ENCODE data around the gene PGD.
A peak's percentile ranks its signal among the peaks of the same experiment; 100 is the strongest.

PGD gene

GRCh38 chr1:10384219-10384618, 14.6 kb upstream of the PGD start:
- Histone ChIP-seq H3K36me3 (ENCODE audit: control insufficient read depth in 4 of 4, insufficient read depth in 4 of 4, low read length in 3 of 4) (peaks cover under 1 to 2% (median 1%) of the 10 kb centered on the region in 4 experiments), H3K27ac (ENCODE audit: insufficient read depth in 1 of 2, low read depth in 1 of 2, low read length in 2 of 2, poor library complexity in 1 of 2, severe bottlenecking in 2 of 2) (no peak overlapping the region)

GRCh38 chr1:10386761-10387676, 11.8 kb upstream of the PGD start:
- Histone ChIP-seq H3K4me1 (ENCODE audit: control extremely low read depth in 1 of 4, control insufficient read depth in 4 of 4, insufficient read depth in 4 of 4, low read length in 3 of 4) (peaks cover 5 to 37% (median 16%) of the 10 kb centered on the region in 4 experiments), H3K27ac (ENCODE audit: insufficient read depth in 1 of 2, low read depth in 1 of 2, low read length in 2 of 2, poor library complexity in 1 of 2, severe bottlenecking in 2 of 2) (peak overlapping the region in 1 of 2 experiments; percentile 35), H3K27me3 (replicated peaks in 2 of 5; ENCODE audit: control insufficient read depth in 4 of 5, insufficient read depth in 5 of 5, low read length in 4 of 5) (no peaks in the 10 kb centered on the region), H3K9me3 (ENCODE audit: control extremely low read depth in 1 of 5, control insufficient read depth in 4 of 5, insufficient read depth in 2 of 5, low read depth in 1 of 5, low read length in 4 of 5) (no peaks in the 10 kb centered on the region), H3K36me3 (ENCODE audit: control insufficient read depth in 4 of 4, insufficient read depth in 4 of 4, low read length in 3 of 4) (no peaks in the 10 kb centered on the region), H3K4me3 (ENCODE audit: control insufficient read depth in 1 of 7, extremely low read depth in 1 of 7, insufficient read depth in 4 of 7, low read depth in 2 of 7, low read length in 6 of 7) (peak overlapping the region in 1 of 7 experiments; percentile 42)
- ChIA-PET CTCF (interaction anchor here (0.7 to 5.4 kb wide), 9 partner anchors 9 to 108 kb away, joined by 3 to 56 read pairs (median 5); partner anchors contain the start of genes CENPS and PGD), POLR2A (interaction anchor here (0.6 to 2.3 kb wide), 3 partner anchors 10 to 842 kb away, joined by 5 to 22 read pairs (median 7); partner anchors contain the start of gene PGD)
- DNase-seq = no peak
- 100% methylated on average over 8 of the region's 12 CpGs for WGBS (ENCODE audit: insufficient coverage)

More at GRCh38 chr1:10384219-10384618, 14.6 kb upstream of the PGD start:
- H3K9me3 ChIP-seq (ENCODE audit: control extremely low read depth in 1 of 5, control insufficient read depth in 4 of 5, insufficient read depth in 2 of 5, low read depth in 1 of 5, low read length in 4 of 5) = no peaks in the 10 kb centered on the region
- POLR2A ChIA-PET = no interaction called here
- no peaks in the 10 kb centered on the region for H3K27me3 ChIP-seq (replicated peaks in 2 of 5; ENCODE audit: control insufficient read depth in 4 of 5, insufficient read depth in 5 of 5, low read length in 4 of 5)
- no peak overlapping the region for H3K4me3 ChIP-seq (ENCODE audit: control insufficient read depth in 1 of 7, extremely low read depth in 1 of 7, insufficient read depth in 4 of 7, low read depth in 2 of 7, low read length in 6 of 7)
- H3K4me1 ChIP-seq (ENCODE audit: control extremely low read depth in 1 of 4, control insufficient read depth in 4 of 4, insufficient read depth in 4 of 4, low read length in 3 of 4) = peaks cover 5 to 30% (median 16%) of the 10 kb centered on the region in 4 experiments
- CTCF ChIA-PET = interaction anchor here (1.0 to 5.4 kb wide), 2 partner anchors 16 to 31 kb away, joined by 4 to 56 read pairs; partner anchors contain the start of gene PGD
- DNase-seq = no peak
- WGBS (ENCODE audit: insufficient coverage) = 96% methylated on average over 7 of the region's 8 CpGs

GRCh38 chr1:10387677-10388386, 11.0 kb upstream of the PGD start:
- Histone ChIP-seq H3K27ac (ENCODE audit: insufficient read depth in 1 of 2, low read depth in 1 of 2, low read length in 2 of 2, poor library complexity in 1 of 2, severe bottlenecking in 2 of 2) (peak overlapping the region in 1 of 2 experiments; percentile 35), H3K4me3 (ENCODE audit: control insufficient read depth in 1 of 7, extremely low read depth in 1 of 7, insufficient read depth in 4 of 7, low read depth in 2 of 7, low read length in 6 of 7) (peak overlapping the region in 3 of 7 experiments; percentile 24 to 48 (median 42)), H3K27me3 (replicated peaks in 2 of 5; ENCODE audit: control insufficient read depth in 4 of 5, insufficient read depth in 5 of 5, low read length in 4 of 5) (no peaks in the 10 kb centered on the region), H3K36me3 (ENCODE audit: control insufficient read depth in 4 of 4, insufficient read depth in 4 of 4, low read length in 3 of 4) (no peaks in the 10 kb centered on the region), H3K4me1 (ENCODE audit: control extremely low read depth in 1 of 4, control insufficient read depth in 4 of 4, insufficient read depth in 4 of 4, low read length in 3 of 4) (peaks cover 5 to 37% (median 16%) of the 10 kb centered on the region in 4 experiments), H3K9me3 (ENCODE audit: control extremely low read depth in 1 of 5, control insufficient read depth in 4 of 5, insufficient read depth in 2 of 5, low read depth in 1 of 5, low read length in 4 of 5) (no peaks in the 10 kb centered on the region)
- peak; percentile 68 to 93 (median 92) for DNase-seq
- CTCF ChIA-PET = interaction anchor here (0.7 to 5.4 kb wide), 8 partner anchors 10 to 150 kb away, joined by 3 to 56 read pairs (median 6); partner anchors contain the start of genes CENPS and PGD
- POLR2A ChIA-PET = interaction anchor here (0.6 to 2.3 kb wide), 4 partner anchors 10 to 841 kb away, joined by 3 to 22 read pairs (median 6); partner anchors contain the start of gene PGD
- WGBS (ENCODE audit: insufficient coverage) = 32% methylated on average over 2 of the region's 3 CpGs

- ChIA-PET POLR2A (interaction anchor here (0.6 to 2.3 kb wide), 4 partner anchors 11 to 561 kb away, joined by 3 to 22 read pairs (median 6); partner anchors contain the start of gene PGD), CTCF (interaction anchor here (0.7 to 5.4 kb wide), 6 partner anchors 11 to 149 kb away, joined by 3 to 56 read pairs (median 10); partner anchors contain the start of genes CENPS and PGD)
- 39% methylated on average over 3 of the region's 3 CpGs for WGBS (ENCODE audit: insufficient coverage)
- Histone ChIP-seq H3K9me3 (ENCODE audit: control extremely low read depth in 1 of 5, control insufficient read depth in 4 of 5, insufficient read depth in 2 of 5, low read depth in 1 of 5, low read length in 4 of 5) (no peaks in the 10 kb centered on the region), H3K27ac (ENCODE audit: insufficient read depth in 1 of 2, low read depth in 1 of 2, low read length in 2 of 2, poor library complexity in 1 of 2, severe bottlenecking in 2 of 2) (peak overlapping the region in 1 of 2 experiments; percentile 35), H3K27me3 (replicated peaks in 2 of 5; ENCODE audit: control insufficient read depth in 4 of 5, insufficient read depth in 5 of 5, low read length in 4 of 5) (no peaks in the 10 kb centered on the region), H3K4me1 (ENCODE audit: control extremely low read depth in 1 of 4, control insufficient read depth in 4 of 4, insufficient read depth in 4 of 4, low read length in 3 of 4) (peaks cover 5 to 37% (median 16%) of the 10 kb centered on the region in 4 experiments), H3K4me3 (ENCODE audit: control insufficient read depth in 1 of 7, extremely low read depth in 1 of 7, insufficient read depth in 4 of 7, low read depth in 2 of 7, low read length in 6 of 7) (peak overlapping the region in 4 of 7 experiments; percentile 24 to 48 (median 42)), H3K36me3 (ENCODE audit: control insufficient read depth in 4 of 4, insufficient read depth in 4 of 4, low read length in 3 of 4) (no peaks in the 10 kb centered on the region)
- no peak for DNase-seq
These were observed 10.5 kb upstream of the PGD start for GRCh38 chr1:10388387-10388715.

GRCh38 chr1:10389271-10389973, 9.4 kb upstream of the PGD start:
- ChIA-PET POLR2A (no interaction called here), CTCF (interaction anchor here (1.4 kb wide), 1 partner anchor 148 kb away, joined by 3 read pairs; no protein-coding TSS in a partner anchor)
- Histone ChIP-seq H3K4me1 (ENCODE audit: control extremely low read depth in 1 of 4, control insufficient read depth in 4 of 4, insufficient read depth in 4 of 4, low read length in 3 of 4) (peaks cover 5 to 37% (median 16%) of the 10 kb centered on the region in 4 experiments), H3K4me3 (ENCODE audit: control insufficient read depth in 1 of 7, extremely low read depth in 1 of 7, insufficient read depth in 4 of 7, low read depth in 2 of 7, low read length in 6 of 7) (no peak overlapping the region), H3K27ac (ENCODE audit: insufficient read depth in 1 of 2, low read depth in 1 of 2, low read length in 2 of 2, poor library complexity in 1 of 2, severe bottlenecking in 2 of 2) (no peak overlapping the region), H3K27me3 (replicated peaks in 2 of 5; ENCODE audit: control insufficient read depth in 4 of 5, insufficient read depth in 5 of 5, low read length in 4 of 5) (no peaks in the 10 kb centered on the region), H3K9me3 (ENCODE audit: control extremely low read depth in 1 of 5, control insufficient read depth in 4 of 5, insufficient read depth in 2 of 5, low read depth in 1 of 5, low read length in 4 of 5) (peaks cover 0 to 6% (median 0%) of the 10 kb centered on the region in 5 experiments), H3K36me3 (ENCODE audit: control insufficient read depth in 4 of 4, insufficient read depth in 4 of 4, low read length in 3 of 4) (no peaks in the 10 kb centered on the region)
- WGBS (ENCODE audit: insufficient coverage) = 88% methylated on average over 3 of the region's 6 CpGs
- no peak for DNase-seq

GRCh38 chr1:10396870-10397269, 2.0 kb upstream of the PGD start:
- CTCF ChIA-PET = interaction anchor here (0.9 to 6.3 kb wide), 3 partner anchors 11 to 32 kb away, joined by 3 to 56 read pairs (median 5); no protein-coding TSS in a partner anchor

More at GRCh38 chr1:10396870-10397269, 2.0 kb upstream of the PGD start:
- WGBS (ENCODE audit: insufficient coverage) = 100% methylated on average over 2 of the region's 3 CpGs
- H3K27ac ChIP-seq (ENCODE audit: insufficient read depth in 1 of 2, low read depth in 1 of 2, low read length in 2 of 2, poor library complexity in 1 of 2, severe bottlenecking in 2 of 2) = no peak overlapping the region
- H3K4me1 ChIP-seq (ENCODE audit: control extremely low read depth in 1 of 4, control insufficient read depth in 4 of 4, insufficient read depth in 4 of 4, low read length in 3 of 4) = peaks cover 7 to 33% (median 20%) of the 10 kb centered on the region in 4 experiments
- H3K9me3 ChIP-seq (ENCODE audit: control extremely low read depth in 1 of 5, control insufficient read depth in 4 of 5, insufficient read depth in 2 of 5, low read depth in 1 of 5, low read length in 4 of 5) = peaks cover 0 to 6% (median 0%) of the 10 kb centered on the region in 5 experiments
- POLR2A ChIA-PET = no interaction called here
- H3K36me3 ChIP-seq (ENCODE audit: control insufficient read depth in 4 of 4, insufficient read depth in 4 of 4, low read length in 3 of 4) = peaks cover 0 to 5% (median 0%) of the 10 kb centered on the region in 4 experiments
- no peak for DNase-seq
- no peak overlapping the region for H3K4me3 ChIP-seq (ENCODE audit: control insufficient read depth in 1 of 7, extremely low read depth in 1 of 7, insufficient read depth in 4 of 7, low read depth in 2 of 7, low read length in 6 of 7)
- H3K27me3 ChIP-seq (replicated peaks in 2 of 5; ENCODE audit: control insufficient read depth in 4 of 5, insufficient read depth in 5 of 5, low read length in 4 of 5) = no peaks in the 10 kb centered on the region

Measured in common myeloid progenitor, CD34-positive (primary cell).